Measurements from ENCODE around the gene FYN.

Gene FYN

GRCh38 chr6:111829998-111830397, 43.3 kb downstream of the FYN start:
- DNase-seq = no peak

- DNase-seq = no peak
These were observed 43.7 kb downstream of the FYN start for GRCh38 chr6:111829581-111829980.

- no peak for DNase-seq
These were observed 44.4 kb downstream of the FYN start for GRCh38 chr6:111828809-111829208.

DNA sequence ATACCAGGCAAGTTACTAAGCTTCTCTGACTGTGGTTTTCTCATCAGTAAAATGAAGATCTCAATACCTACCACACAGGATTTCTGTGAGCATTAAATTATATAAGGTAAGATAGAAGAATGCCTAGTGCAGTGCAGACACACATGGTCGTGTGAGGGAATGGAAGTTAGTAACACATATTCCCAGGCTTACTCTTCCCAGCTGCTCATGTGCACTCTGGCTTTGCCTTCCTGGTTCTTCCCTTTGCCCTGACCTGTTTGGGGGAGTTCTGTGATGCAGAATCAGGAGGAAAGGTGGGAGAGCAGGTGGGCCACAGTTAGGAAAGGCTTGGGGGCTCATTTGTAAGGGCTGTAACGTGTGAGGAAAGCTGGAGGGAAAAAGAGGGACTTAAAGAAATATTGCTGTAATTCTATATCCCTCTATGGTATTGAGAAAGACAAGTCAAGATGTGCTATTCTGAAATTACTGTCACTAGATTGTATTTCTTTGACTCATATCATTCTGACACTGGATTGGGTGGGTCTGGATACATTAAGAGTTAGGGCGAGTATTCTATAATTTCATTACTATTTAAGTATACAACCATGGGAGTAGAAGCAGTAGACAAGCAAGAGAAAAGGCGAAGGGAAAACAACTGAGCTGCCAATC, 47.7 kb downstream of the FYN start:
- DNase-seq = no peak

DNA sequence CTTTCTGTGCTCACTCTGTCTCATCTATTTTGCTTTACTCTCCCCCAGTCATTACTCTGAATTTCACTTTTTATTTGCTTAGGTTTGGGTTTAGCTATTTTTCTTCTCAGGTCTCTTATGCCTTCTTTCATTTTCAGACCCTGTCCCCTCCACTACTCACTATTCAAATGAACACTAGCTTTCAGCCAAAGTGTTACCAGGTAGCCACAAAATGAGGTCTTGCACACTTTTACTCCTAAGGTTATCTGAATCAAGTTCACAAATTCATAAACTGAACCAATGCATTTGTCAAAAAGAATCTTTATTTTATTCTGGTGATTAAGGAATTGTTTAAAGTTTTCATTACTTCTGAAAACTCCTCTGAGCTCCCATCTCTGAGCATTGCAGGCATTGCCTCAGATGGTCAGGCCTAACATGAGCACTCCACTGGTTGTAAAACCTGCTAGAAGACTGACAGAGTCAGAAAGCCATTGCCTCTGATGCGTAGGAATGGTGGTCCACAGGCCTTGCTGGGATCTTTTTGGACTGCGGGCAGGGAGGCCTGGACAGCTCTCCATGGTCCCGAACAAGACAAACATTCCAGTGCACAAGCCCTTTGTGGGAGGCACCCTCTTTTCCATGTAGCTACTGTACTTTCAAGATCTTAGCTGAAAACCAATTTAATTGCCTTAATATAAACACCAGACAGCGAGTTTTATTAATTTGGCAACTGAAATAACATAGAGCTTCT, 48.5 kb downstream of the FYN start:
- no peak for DNase-seq

GRCh38 chr6:111823831-111824607, 49.2 kb downstream of the FYN start:
- DNase-seq = no peak

GRCh38 chr6:111823012-111823411, 50.2 kb downstream of the FYN start:
- DNase-seq = no peak

- DNase-seq = no peak
These were observed 53.8 kb downstream of the FYN start for GRCh38 chr6:111819458-111819857.

- no peak for DNase-seq
These were observed 54.6 kb downstream of the FYN start for GRCh38 chr6:111818539-111819226.

GRCh38 chr6:111817451-111818120, 55.7 kb downstream of the FYN start:
- DNase-seq = no peak

- no peak for DNase-seq
These were observed 59.5 kb downstream of the FYN start for GRCh38 chr6:111813677-111814310.

GRCh38 chr6:111813237-111813636, 60.0 kb downstream of the FYN start:
- no peak for DNase-seq

GRCh38 chr6:111812060-111813038, 60.9 kb downstream of the FYN start:
- DNase-seq = no peak

GRCh38 chr6:111810294-111811131, 62.7 kb downstream of the FYN start:
- DNase-seq = no peak

DNA sequence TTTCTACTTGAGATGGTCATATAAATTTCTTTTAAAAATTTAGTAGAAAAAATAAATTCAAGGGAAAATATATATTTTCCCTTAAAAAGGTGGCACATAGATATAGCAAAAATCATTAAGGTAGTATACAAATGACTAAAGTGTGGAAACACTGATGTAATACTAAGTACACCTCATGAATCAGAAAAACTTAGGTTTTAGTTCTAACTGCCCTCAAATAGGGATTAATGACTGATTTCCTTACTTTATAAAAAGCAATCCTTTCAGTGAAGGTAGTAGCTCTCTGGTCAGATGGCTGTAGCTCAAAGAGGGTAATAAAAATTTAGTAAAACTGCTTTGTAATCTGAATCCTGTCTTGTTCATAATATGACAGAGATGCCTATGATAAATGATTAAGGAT, 63.5 kb downstream of the FYN start:
- no peak for DNase-seq

DNA sequence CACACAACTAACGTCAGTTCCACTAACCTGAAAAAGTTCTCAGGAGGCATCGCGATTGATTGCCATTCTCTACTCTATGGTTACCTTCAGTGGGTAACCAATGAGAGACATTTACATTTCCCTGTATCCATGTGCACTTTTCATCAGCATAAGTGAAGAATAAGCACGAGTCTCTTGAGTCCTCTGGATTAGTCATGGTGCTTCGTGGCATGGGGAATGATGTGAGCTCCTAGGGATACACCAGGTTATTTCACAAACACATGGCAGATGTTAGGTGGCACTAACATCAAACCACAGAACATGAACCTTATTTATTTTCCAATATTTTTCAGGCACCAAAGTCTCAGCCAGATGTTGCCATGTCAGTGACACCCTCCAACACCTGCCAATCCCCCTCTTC, 64.0 kb downstream of the FYN start:
- DNase-seq = no peak

DNA sequence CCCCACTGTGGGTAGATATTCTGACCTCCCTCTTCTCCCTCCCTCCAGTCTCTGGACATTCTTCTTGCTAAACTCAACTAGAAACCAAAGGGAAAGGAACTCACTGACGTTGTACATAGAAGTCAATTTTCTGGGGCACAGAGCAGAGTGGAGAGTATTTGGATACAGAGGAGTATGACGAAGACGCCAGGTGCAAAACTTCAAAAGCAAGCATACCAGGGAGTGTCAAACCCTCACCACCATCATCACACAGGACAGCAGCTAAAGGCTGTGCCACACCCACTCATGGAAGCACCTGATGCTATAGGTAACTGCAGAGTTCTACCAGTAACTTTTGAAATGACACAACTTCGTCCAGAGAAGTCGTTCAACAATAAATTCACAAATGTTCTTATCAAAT, 64.8 kb downstream of the FYN start:
- no peak for DNase-seq

- DNase-seq = no peak
These were observed 66.4 kb downstream of the FYN start for GRCh38 chr6:111806561-111807497.

- DNase-seq = no peak
These were observed 67.1 kb downstream of the FYN start for GRCh38 chr6:111806165-111806547.
